Panc1 (cell line): ENCODE results near the gene TMEM91. TPM values are rescaled to one million over a fixed set of nuclear protein-coding genes. Genes with fewer than 3 reads are reported as not detected.

Source experiments
- ATAC-seq: fragments of 200-7000 bp; cut with Tn5 transposase; 2 replicates; pipeline ENCODE4 v1.9.1; 2020; ENCODE audit warnings: mild to moderate bottlenecking, moderate library complexity
- BruUV-seq: library from RNA; stranded (reverse); fragments of 400-500 nt; replicated peaks from 2 replicates; lab custom pipeline; 2021; lab: Mats Ljungman, UMichigan
- CTCF ChIA-PET: fragments of 300-600 bp; sonication (Branson Sonifier 250); formaldehyde crosslinking; loops from one replicate; lab custom pipeline; 2022; ENCODE audit warnings: antibody characterized with exemption; lab: Charles Lee
- POLR2A ChIA-PET: fragments of 300-600 bp; sonication (Branson Sonifier 250); formaldehyde crosslinking; loops from one replicate; lab custom pipeline; 2022; ENCODE audit warnings: antibody characterized with exemption; lab: Charles Lee
- DNase-seq: peaks from one replicate; pipeline ENCODE4 v3.0.0-alpha.2; 2010; ENCODE audit warnings: low read depth, low spot score
- H3K27ac ChIP-seq: 2 replicates; pipeline ENCODE4 v1.5.1; 2011; ENCODE audit warnings: mild to moderate bottlenecking, low read length, inconsistent platforms
- H3K27me3 ChIP-seq: fragments of 200-500 bp; sonication (Bioruptor generic); 2 replicates; pipeline ENCODE4 v1.6.0; 2014; ENCODE audit warnings: low read length, inconsistent platforms; ENCODE audit not compliant: control insufficient read depth, insufficient read depth
- H3K36me3 ChIP-seq: fragments of 200-500 bp; sonication (Bioruptor generic); 2 replicates; pipeline ENCODE4 v1.5.1; 2014; ENCODE audit warnings: inconsistent platforms, mild to moderate bottlenecking, low read length, moderate library complexity; ENCODE audit not compliant: control insufficient read depth, insufficient read depth
- H3K4me1 ChIP-seq: 2 replicates; pipeline ENCODE4 v1.5.1; 2011; ENCODE audit warnings: inconsistent platforms, mild to moderate bottlenecking, low read length, moderate library complexity; ENCODE audit not compliant: control insufficient read depth, insufficient read depth
- H3K4me3 ChIP-seq, 2 experiments: 2 replicates each; pipeline ENCODE4 v1.5.1; 2011 to 2012; ENCODE audit warnings: low read depth in 2 of 2, low read length in 2 of 2, mild to moderate bottlenecking in 2 of 2, inconsistent platforms in 1 of 2, moderate library complexity in 1 of 2
- H3K9me3 ChIP-seq: fragments of 200-500 bp; sonication (Bioruptor generic); 2 replicates; pipeline ENCODE4 v1.5.1; 2014; ENCODE audit warnings: low read depth, mild to moderate bottlenecking, inconsistent platforms, low read length, moderate library complexity; ENCODE audit not compliant: control insufficient read depth, insufficient read depth
- POLR2AphosphoS5 ChIP-seq: IDR thresholded peaks from 2 replicates; pipeline ENCODE4 v1.6.1; 2012; ENCODE audit warnings: mild to moderate bottlenecking, low read depth, low read length, moderate library complexity
- REST ChIP-seq, 2 experiments: IDR thresholded peaks; 2 replicates each; pipeline ENCODE4 v1.6.1; 2011 to 2012; ENCODE audit warnings: low read depth in 2 of 2, control low read depth in 1 of 2, low read length in 1 of 2, mild to moderate bottlenecking in 1 of 2, moderate library complexity in 1 of 2; ENCODE audit not compliant: insufficient read depth in 1 of 2
- SIN3A ChIP-seq: IDR thresholded peaks from 2 replicates; pipeline ENCODE4 v1.6.1; 2012; ENCODE audit warnings: low read depth, mild to moderate bottlenecking, low read length, moderate library complexity, borderline replicate concordance; ENCODE audit not compliant: insufficient read depth
- TCF7L2 ChIP-seq: IDR thresholded peaks from 2 replicates; pipeline ENCODE4 v1.6.1; 2011; ENCODE audit warnings: mild to moderate bottlenecking, low read depth, low read length, inconsistent platforms
- in situ Hi-C: cut with HindIII; loops from 2 replicates; pipeline ENCODE4 v1.10.0; 2016; ENCODE audit warnings: low sequenced_read_pairs, low pct_unique_long_range_greater_than_20kb
- intact Hi-C: fragments of 100-400 bp; cut with micrococcal nuclease; formaldehyde crosslinking; loops from one replicate; pipeline ENCODE4 v1.10.0; 2022; ENCODE audit not compliant: unreplicated experiment
- total RNA-seq: library from RNA; stranded (reverse); gene quantifications from one replicate; pipeline ENCODE4 v1.2.1, GENCODE V29; 2021; ENCODE audit not compliant: unreplicated experiment
- TF ChIP-seq, protein P1 (sequence below): fragments of 450-650 bp; IDR thresholded peaks from 2 replicates; pipeline ENCODE4 v1.5.1; 2017; ENCODE audit warnings: mild to moderate bottlenecking

Gene TMEM91
- total RNA-seq, 1 experiment from 2014 or later = 4.4 TPM

- H3K4me3 ChIP-seq = no peak overlapping the region
- CTCF ChIA-PET = no interaction called here
- POLR2A ChIA-PET = interaction anchor here (0.6 kb wide), 1 partner anchor 123 kb away, joined by 5 read pairs; no protein-coding TSS in a partner anchor
- DNase-seq = no peak
- no peak for TF ChIP-seq SIN3A
- TF ChIP-seq, protein P1, sequence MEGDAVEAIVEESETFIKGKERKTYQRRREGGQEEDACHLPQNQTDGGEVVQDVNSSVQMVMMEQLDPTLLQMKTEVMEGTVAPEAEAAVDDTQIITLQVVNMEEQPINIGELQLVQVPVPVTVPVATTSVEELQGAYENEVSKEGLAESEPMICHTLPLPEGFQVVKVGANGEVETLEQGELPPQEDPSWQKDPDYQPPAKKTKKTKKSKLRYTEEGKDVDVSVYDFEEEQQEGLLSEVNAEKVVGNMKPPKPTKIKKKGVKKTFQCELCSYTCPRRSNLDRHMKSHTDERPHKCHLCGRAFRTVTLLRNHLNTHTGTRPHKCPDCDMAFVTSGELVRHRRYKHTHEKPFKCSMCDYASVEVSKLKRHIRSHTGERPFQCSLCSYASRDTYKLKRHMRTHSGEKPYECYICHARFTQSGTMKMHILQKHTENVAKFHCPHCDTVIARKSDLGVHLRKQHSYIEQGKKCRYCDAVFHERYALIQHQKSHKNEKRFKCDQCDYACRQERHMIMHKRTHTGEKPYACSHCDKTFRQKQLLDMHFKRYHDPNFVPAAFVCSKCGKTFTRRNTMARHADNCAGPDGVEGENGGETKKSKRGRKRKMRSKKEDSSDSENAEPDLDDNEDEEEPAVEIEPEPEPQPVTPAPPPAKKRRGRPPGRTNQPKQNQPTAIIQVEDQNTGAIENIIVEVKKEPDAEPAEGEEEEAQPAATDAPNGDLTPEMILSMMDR = peak; percentile 16; the same call in 1 of the 2 replicates
- H3K27me3 ChIP-seq = no peaks in the 10 kb centered on the region
- in situ Hi-C loops (no loop called here), intact Hi-C loops (no loop called here)
- H3K9me3 ChIP-seq = no peaks in the 10 kb centered on the region
- TSS peak; percentile 69 for BruUV-seq
- no peaks in the 10 kb centered on the region for H3K36me3 ChIP-seq
- no peak overlapping the region for H3K27ac ChIP-seq
- ATAC-seq = peak; percentile 13; the same call in 1 of the 2 replicates
- H3K4me1 ChIP-seq = no peaks in the 10 kb centered on the region
Observed at GRCh38 chr19:41431426-41432386, 55.4 kb downstream of the TMEM91 start.

DNA sequence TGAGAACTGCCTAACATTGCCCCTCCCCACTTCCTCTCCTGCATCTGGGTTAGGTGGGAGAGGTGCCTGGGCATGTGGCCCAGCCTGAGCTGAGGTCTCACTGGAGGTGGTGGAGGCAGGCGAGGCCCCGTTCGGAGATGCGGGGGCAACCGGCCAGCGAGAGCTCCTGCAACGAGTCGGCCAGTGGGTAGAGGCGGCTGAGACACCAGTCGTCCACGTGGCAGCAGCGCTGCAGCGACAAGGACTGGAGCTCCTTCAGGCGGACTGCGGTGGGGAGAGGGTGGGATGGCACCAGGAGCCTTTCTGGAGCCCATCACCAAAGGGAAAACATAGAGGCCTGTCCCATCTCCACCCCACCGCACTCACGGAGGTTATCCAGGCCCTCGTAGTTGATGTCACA, 56.8 kb downstream of the TMEM91 start:
- CTCF ChIA-PET = no interaction called here

More for the DNA sequence above, 56.8 kb downstream of the TMEM91 start:
- DNase-seq (no peak), ATAC-seq (no peak)
- POLR2A ChIA-PET = no interaction called here
- no TSS peak for BruUV-seq
- intact Hi-C loops (no loop called here), in situ Hi-C loops (no loop called here)
- Histone ChIP-seq H3K36me3 (no peaks in the 10 kb centered on the region), H3K9me3 (no peaks in the 10 kb centered on the region), H3K27me3 (no peaks in the 10 kb centered on the region), H3K27ac (no peak overlapping the region), H3K4me3 (no peak overlapping the region), H3K4me1 (no peaks in the 10 kb centered on the region)
- TF ChIP-seq REST (IDR thresholded peaks at IDR 0.05; ENCODE audit: insufficient read depth in 1 of 2, low read depth in 2 of 2, low read length in 1 of 2) (no peak), SIN3A (no peak), POLR2AphosphoS5 (no peak), TCF7L2 (no peak)
- TF ChIP-seq, protein P1 = no peak

Other genes with a start within 250 kb of the TMEM91 start
- 8.5 TPM for gene CYP2S1, start 183.3 kb upstream of the TMEM91 start, total RNA-seq
- 128 TPM for gene AXL, start 157.3 kb upstream of the TMEM91 start, total RNA-seq
- 183 TPM for gene HNRNPUL1, start 112.2 kb upstream of the TMEM91 start, total RNA-seq
- 25.5 TPM for gene CCDC97, start 66.4 kb upstream of the TMEM91 start, total RNA-seq
- gene TGFB1, start 22.6 kb upstream of the TMEM91 start, total RNA-seq = 42.6 TPM
- gene B9D2, start 12.4 kb upstream of the TMEM91 start, total RNA-seq = 7.1 TPM
- 25.2 TPM for gene EXOSC5, start 20.8 kb downstream of the TMEM91 start, total RNA-seq
- gene BCKDHA, start 21.3 kb downstream of the TMEM91 start, total RNA-seq = 11.2 TPM
- gene B3GNT8, start 50.8 kb downstream of the TMEM91 start, total RNA-seq = 0.10 TPM
- 37.5 TPM for gene DMAC2, start 63.4 kb downstream of the TMEM91 start, total RNA-seq
- gene ERICH4, start 66.6 kb downstream of the TMEM91 start, total RNA-seq = not detected
- not detected for gene CEACAM21, start 199.6 kb downstream of the TMEM91 start, total RNA-seq